Measurements from ENCODE around the gene MACROD2. TPM values are rescaled to one million over a fixed set of nuclear protein-coding genes. Genes with fewer than 3 reads are reported as not detected.

MACROD2 gene
- total RNA-seq, 1 donor from 2014 or later, result 6.4 TPM

DNA sequence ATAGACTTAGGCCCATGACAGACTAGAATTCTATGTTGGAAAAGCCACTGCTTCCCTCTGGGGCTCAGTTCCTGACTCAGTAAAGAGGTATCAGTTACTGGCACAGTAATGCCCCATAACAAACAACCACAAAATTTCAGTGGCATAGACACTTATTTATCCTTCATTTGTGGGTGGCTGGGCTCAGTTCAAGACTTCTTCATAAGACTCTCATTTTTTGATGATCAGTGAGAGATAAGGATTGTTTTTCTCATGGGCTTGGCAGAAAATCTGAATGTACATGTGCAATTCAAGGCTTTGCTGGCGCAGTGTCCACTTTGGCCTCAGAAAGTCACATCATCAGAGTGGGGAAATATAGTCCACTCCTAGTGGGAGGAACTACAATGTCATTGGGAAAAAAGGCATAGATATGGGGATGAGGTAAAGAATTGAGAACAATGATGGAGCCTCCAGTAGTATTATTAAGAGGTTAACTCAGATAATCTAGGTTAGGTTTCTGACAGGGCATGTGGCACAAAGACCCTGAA, 726.7 kb downstream of the MACROD2 start:
- no peak for DNase-seq (ENCODE audit: low read depth, low spot score)
- Mint-ChIP-seq H3K4me1 (peaks cover 21% of the 10 kb centered on the region), H3K36me3 (ENCODE audit: low read depth) (no peaks in the 10 kb centered on the region), H3K9me3 (peaks cover 4% of the 10 kb centered on the region), H3K27ac (ENCODE audit: unreplicated experiment) (peak overlapping the region; percentile 73), H3K4me3 (no peak overlapping the region), H3K27me3 (ENCODE audit: low read depth) (no peaks in the 10 kb centered on the region)
- TF ChIP-seq, protein P1, sequence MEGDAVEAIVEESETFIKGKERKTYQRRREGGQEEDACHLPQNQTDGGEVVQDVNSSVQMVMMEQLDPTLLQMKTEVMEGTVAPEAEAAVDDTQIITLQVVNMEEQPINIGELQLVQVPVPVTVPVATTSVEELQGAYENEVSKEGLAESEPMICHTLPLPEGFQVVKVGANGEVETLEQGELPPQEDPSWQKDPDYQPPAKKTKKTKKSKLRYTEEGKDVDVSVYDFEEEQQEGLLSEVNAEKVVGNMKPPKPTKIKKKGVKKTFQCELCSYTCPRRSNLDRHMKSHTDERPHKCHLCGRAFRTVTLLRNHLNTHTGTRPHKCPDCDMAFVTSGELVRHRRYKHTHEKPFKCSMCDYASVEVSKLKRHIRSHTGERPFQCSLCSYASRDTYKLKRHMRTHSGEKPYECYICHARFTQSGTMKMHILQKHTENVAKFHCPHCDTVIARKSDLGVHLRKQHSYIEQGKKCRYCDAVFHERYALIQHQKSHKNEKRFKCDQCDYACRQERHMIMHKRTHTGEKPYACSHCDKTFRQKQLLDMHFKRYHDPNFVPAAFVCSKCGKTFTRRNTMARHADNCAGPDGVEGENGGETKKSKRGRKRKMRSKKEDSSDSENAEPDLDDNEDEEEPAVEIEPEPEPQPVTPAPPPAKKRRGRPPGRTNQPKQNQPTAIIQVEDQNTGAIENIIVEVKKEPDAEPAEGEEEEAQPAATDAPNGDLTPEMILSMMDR (conservative IDR thresholded peaks at IDR 0.05), result no peak

DNA sequence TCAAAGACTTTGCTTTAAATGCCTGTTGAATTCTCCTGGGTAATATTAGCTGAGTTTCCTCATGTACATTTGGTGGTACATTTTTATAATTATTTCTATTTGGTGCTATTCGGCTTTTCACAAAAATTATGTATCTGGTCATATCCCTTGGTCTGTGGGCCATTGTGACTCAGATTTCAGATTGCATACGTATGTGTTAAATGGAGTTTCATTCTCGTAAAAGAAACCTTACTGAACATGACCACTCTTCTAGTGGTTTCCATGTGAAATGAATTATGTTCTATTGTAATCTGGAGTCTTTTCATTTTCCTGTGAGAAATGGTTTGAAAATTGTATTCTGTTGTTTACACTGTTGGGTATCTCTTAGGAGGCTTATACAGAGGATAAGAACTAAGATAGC, 728.3 kb downstream of the MACROD2 start:
- TF ChIP-seq, protein P1 (conservative IDR thresholded peaks at IDR 0.05), result no peak
- no peaks in the 10 kb centered on the region for H3K27me3 Mint-ChIP-seq (ENCODE audit: low read depth)
- no peak overlapping the region for H3K27ac Mint-ChIP-seq (ENCODE audit: unreplicated experiment)
- peaks cover 4% of the 10 kb centered on the region for H3K9me3 Mint-ChIP-seq
- H3K4me3 Mint-ChIP-seq, result no peak overlapping the region
- DNase-seq (ENCODE audit: low read depth, low spot score), result no peak
- no peaks in the 10 kb centered on the region for H3K36me3 Mint-ChIP-seq (ENCODE audit: low read depth)
- peaks cover 14% of the 10 kb centered on the region for H3K4me1 Mint-ChIP-seq

DNA sequence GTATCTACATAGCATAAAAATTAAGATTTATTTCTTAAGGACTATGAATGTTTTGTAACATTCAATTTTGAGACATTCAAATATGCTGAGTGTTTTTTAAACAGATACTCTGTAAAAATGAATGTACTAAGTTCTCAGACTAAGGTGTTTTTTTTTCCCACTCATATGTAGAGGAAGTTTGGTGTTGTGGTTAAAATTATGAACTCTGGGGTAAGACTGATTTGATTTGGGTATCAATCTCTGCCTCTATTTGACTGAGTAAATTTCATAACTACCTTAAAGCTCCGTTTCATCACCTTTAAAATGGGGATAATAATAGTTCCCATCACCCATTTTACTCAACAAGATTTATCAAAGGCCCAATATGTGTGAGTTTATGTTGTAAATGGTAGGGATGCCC, 728.7 kb downstream of the MACROD2 start:
- H3K36me3 Mint-ChIP-seq (ENCODE audit: low read depth), result no peaks in the 10 kb centered on the region
- no peaks in the 10 kb centered on the region for H3K27me3 Mint-ChIP-seq (ENCODE audit: low read depth)
- peaks cover 14% of the 10 kb centered on the region for H3K4me1 Mint-ChIP-seq
- DNase-seq (ENCODE audit: low read depth, low spot score), result no peak
- peaks cover 4% of the 10 kb centered on the region for H3K9me3 Mint-ChIP-seq
- no peak overlapping the region for H3K27ac Mint-ChIP-seq (ENCODE audit: unreplicated experiment)
- TF ChIP-seq, protein P1 (conservative IDR thresholded peaks at IDR 0.05), result no peak
- no peak overlapping the region for H3K4me3 Mint-ChIP-seq

DNA sequence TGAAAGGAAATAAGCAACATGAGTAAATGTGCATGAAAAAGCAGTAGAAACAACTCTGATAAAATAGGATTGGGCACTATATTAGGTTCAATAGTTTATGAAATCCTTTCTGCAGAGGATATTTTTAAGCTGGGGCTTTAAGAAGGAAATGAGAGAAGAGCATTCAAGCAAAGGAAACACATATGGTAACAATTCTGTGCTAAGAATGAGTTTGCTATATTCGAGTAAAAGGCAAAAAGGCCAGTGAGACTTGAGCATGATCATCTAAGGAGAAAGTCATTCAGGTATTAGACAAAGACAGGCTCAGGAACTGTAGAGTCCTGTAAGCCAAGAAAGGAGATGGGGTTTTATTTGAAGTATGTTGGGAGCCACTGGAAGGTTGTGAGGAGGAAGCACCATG, 729.2 kb downstream of the MACROD2 start:
- Mint-ChIP-seq H3K4me1 (peaks cover 14% of the 10 kb centered on the region), H3K4me3 (no peak overlapping the region), H3K27me3 (ENCODE audit: low read depth) (no peaks in the 10 kb centered on the region), H3K36me3 (ENCODE audit: low read depth) (no peaks in the 10 kb centered on the region), H3K9me3 (peaks cover 4% of the 10 kb centered on the region), H3K27ac (ENCODE audit: unreplicated experiment) (no peak overlapping the region)
- no peak for DNase-seq (ENCODE audit: low read depth, low spot score)
- TF ChIP-seq, protein P1 (conservative IDR thresholded peaks at IDR 0.05), result no peak

DNA sequence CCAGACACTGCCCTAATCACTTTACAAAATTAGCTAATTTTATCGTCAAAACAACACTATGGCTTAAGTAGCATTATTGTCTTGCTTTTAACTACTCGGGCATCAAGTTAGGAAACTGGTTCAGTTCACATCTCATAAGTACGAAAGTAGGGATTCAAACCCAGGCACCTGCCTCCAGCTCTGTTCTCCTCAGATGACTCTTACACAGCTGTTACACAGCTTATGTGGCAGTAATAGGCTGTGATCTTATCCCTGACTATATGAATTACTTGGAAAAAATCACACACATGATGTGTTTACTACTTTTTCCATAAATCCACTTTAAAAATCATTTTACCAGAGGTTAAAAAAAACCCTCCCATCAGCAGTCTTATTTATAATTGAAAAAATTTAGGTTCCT, 731.3 kb downstream of the MACROD2 start:
- Mint-ChIP-seq H3K27ac (ENCODE audit: unreplicated experiment) (no peak overlapping the region), H3K4me3 (no peak overlapping the region), H3K27me3 (ENCODE audit: low read depth) (no peaks in the 10 kb centered on the region), H3K4me1 (peaks cover 10% of the 10 kb centered on the region), H3K36me3 (ENCODE audit: low read depth) (no peaks in the 10 kb centered on the region), H3K9me3 (peaks cover 7% of the 10 kb centered on the region)
- DNase-seq (ENCODE audit: low read depth, low spot score), result no peak
- TF ChIP-seq, protein P1 (conservative IDR thresholded peaks at IDR 0.05), result no peak

Measured in neural crest cell (in vitro differentiated cells).